ENCODE measurements around the gene SLC1A7.

The SLC1A7 gene

DNA sequence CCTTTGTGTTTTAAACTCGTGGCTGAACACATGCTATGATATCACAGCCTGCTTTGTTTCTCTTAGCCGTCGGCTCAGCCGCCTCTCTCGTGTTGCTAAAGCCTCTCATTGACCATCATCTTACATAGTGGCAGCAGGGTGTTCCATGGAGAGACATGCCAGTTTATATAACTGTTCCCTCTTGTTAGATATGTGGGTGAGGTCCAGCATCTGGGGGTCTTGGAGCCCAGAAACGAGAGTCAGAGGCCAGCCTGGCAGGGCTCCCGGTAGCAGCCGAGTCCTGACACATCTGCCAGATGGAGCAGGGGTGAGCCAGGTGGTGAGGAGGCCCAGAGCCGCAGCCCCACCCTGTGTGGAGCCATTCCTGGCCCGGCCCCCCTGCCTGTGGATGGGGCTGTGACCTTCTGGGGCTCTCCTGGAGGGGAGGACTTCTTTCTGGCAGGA, 68.5 kb downstream of the SLC1A7 start:
- H3K4me3 ChIP-seq (ENCODE audit: low read depth, low read length), result no peak overlapping the region
- no peaks in the 10 kb centered on the region for H3K27me3 ChIP-seq (ENCODE audit: control insufficient read depth, insufficient read depth, low read length)
- H3K36me3 ChIP-seq (ENCODE audit: control insufficient read depth, insufficient read depth, low read length), result no peaks in the 10 kb centered on the region
- H3K9me3 ChIP-seq (ENCODE audit: control insufficient read depth, insufficient read depth, low read length), result no peaks in the 10 kb centered on the region
- no peaks in the 10 kb centered on the region for H3K4me1 ChIP-seq (ENCODE audit: control insufficient read depth, insufficient read depth, low read length)
- H3K9ac ChIP-seq (ENCODE audit: low read depth, low read length), result no peak overlapping the region

DNA sequence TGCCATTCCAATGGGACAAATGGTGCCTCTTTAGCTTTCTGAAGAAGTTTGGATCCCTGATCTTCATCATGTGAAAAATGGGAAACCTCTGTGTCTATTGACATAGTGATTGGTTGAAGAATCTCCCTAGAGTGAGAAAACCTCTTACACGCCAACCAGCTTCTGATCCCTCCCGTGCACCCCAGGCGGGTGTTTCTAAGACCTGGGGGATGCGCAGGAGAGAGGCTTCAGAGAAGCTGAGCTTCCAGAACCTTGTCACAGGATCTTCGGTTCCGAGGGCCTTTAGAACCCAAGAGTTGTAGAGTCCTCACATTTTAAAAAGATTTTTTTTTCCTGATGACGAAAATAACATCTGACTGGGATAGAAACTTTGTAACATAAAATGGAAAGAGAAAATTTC, 69.2 kb downstream of the SLC1A7 start:
- no peaks in the 10 kb centered on the region for H3K27me3 ChIP-seq (ENCODE audit: control insufficient read depth, insufficient read depth, low read length)
- no peaks in the 10 kb centered on the region for H3K9me3 ChIP-seq (ENCODE audit: control insufficient read depth, insufficient read depth, low read length)
- H3K36me3 ChIP-seq (ENCODE audit: control insufficient read depth, insufficient read depth, low read length), result no peaks in the 10 kb centered on the region
- no peaks in the 10 kb centered on the region for H3K4me1 ChIP-seq (ENCODE audit: control insufficient read depth, insufficient read depth, low read length)
- H3K4me3 ChIP-seq (ENCODE audit: low read depth, low read length), result no peak overlapping the region
- H3K9ac ChIP-seq (ENCODE audit: low read depth, low read length), result no peak overlapping the region

DNA sequence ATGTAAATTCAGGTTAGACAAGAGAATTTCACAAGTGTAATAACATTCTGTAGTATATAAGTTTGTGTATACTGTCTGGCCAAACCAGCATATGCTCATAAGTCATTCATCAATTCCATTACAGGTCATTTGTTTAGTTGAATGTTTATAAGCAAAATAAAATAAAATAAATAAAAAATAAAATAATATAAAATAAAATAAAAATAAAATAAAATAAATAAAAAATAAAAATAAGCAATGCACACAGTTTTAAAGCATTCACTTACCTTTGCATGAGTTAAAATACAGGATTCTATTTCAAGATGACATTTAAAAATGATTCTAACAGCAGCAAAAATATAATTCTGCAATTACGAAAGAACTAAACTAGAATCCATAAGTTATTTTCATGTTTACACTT, 70.5 kb downstream of the SLC1A7 start:
- Histone ChIP-seq H3K9me3 (ENCODE audit: control insufficient read depth, insufficient read depth, low read length) (no peaks in the 10 kb centered on the region), H3K36me3 (ENCODE audit: control insufficient read depth, insufficient read depth, low read length) (no peaks in the 10 kb centered on the region), H3K27me3 (ENCODE audit: control insufficient read depth, insufficient read depth, low read length) (no peaks in the 10 kb centered on the region), H3K9ac (ENCODE audit: low read depth, low read length) (no peak overlapping the region), H3K4me3 (ENCODE audit: low read depth, low read length) (no peak overlapping the region), H3K4me1 (ENCODE audit: control insufficient read depth, insufficient read depth, low read length) (no peaks in the 10 kb centered on the region)

DNA sequence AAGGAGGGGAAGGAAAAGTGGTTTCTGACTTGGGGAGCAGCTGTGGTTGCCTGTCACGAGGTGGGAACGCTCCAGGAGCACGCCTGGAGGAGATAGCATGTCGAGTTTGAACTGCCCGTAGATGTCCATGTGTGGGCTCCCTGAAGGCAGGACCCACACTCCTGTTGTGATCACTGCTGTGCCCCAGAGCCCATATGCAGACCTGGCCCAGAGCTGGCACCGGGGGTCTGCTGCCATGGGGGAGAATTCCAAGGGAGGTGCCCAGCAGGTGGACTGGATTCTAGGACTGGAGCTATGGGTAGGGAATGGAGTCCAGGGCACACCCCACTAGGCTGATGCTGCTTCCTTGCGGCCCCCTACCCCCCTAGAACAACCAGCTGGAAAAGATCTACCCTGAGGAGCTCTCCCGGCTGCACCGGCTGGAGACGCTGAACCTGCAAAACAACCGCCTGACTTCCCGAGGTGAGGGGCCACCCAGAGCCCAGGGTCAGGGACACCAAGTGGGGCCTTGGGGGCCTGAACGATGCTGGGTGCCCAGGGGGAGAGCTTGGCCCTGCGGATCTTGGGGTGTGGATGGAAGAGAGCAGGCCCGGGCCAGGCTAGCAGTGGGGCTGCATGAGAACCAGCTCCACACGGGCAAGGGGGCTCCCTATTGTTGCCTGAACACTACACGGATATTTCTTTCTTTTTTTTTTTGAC, 71.1 kb downstream of the SLC1A7 start:
- Histone ChIP-seq H3K9me3 (ENCODE audit: control insufficient read depth, insufficient read depth, low read length) (no peaks in the 10 kb centered on the region), H3K36me3 (ENCODE audit: control insufficient read depth, insufficient read depth, low read length) (no peaks in the 10 kb centered on the region), H3K4me3 (ENCODE audit: low read depth, low read length) (no peak overlapping the region), H3K4me1 (ENCODE audit: control insufficient read depth, insufficient read depth, low read length) (no peaks in the 10 kb centered on the region), H3K9ac (ENCODE audit: low read depth, low read length) (no peak overlapping the region), H3K27me3 (ENCODE audit: control insufficient read depth, insufficient read depth, low read length) (no peaks in the 10 kb centered on the region)

DNA sequence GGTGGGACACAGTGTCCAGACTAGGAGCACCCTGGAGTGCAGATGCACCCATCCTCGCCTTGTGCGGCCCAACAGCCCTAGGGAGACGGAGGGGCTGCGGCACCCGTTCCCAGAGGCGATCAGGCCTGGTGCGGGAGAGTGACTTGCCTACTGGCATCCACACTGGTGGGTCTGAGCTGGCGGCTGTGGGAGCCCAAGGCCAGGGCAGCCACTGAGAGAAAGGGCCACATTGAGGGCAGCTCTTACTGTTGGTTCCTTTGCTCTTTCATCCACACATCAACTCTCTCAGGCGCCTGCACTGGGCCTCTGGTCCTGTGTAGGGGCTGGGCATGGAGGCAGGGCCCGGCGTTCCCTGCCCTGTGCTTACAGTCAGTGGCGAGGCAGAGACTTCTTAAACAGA, 71.8 kb downstream of the SLC1A7 start:
- Histone ChIP-seq H3K9ac (ENCODE audit: low read depth, low read length) (no peak overlapping the region), H3K4me1 (ENCODE audit: control insufficient read depth, insufficient read depth, low read length) (no peaks in the 10 kb centered on the region), H3K4me3 (ENCODE audit: low read depth, low read length) (no peak overlapping the region), H3K9me3 (ENCODE audit: control insufficient read depth, insufficient read depth, low read length) (no peaks in the 10 kb centered on the region), H3K36me3 (ENCODE audit: control insufficient read depth, insufficient read depth, low read length) (no peaks in the 10 kb centered on the region), H3K27me3 (ENCODE audit: control insufficient read depth, insufficient read depth, low read length) (no peaks in the 10 kb centered on the region)

DNA sequence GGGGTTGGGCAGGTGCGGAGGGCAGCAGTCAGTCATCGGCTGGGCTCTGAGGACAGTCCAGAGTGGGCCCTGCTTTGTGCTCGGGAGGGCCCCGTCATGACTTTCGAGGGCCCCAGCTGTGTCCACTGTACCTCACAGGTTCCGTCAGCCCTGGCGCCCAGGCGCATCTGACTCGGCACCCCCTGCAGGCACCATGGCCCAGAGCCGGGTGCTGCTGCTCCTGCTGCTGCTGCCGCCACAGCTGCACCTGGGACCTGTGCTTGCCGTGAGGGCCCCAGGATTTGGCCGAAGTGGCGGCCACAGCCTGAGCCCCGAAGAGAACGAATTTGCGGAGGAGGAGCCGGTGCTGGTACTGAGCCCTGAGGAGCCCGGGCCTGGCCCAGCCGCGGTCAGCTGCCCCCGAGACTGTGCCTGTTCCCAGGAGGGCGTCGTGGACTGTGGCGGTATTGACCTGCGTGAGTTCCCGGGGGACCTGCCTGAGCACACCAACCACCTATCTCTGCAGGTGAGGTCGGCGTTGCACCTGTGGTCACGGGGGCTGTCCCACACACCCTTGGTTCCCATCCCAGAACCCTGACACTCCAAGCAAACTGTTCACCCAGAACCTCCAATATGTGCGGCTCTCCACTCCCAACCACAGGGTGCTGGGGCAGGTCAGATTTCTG, 72.6 kb downstream of the SLC1A7 start:
- Histone ChIP-seq H3K4me3 (ENCODE audit: low read depth, low read length) (no peak overlapping the region), H3K36me3 (ENCODE audit: control insufficient read depth, insufficient read depth, low read length) (no peaks in the 10 kb centered on the region)

DNA sequence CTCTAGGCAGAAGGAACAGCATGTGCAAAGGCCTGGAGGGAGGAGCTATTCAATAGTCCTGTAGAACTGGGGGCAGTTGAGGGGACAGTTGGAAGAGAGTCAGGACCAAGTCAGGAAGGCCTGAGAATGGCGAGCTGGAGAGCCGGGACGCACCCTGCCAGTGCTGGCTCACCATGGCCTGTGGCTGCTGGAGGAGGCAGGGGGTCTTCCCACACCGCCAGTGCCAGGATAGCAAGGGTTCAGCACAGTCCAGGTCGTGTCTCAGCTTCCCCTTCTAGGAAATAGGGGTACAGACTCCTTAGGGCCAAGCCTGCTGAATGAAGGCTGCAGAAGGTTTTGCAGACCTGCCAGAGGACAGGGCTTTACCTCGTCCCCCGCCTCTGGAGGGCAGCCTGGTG, 73.2 kb downstream of the SLC1A7 start:
- no peak overlapping the region for H3K4me3 ChIP-seq (ENCODE audit: low read depth, low read length)
- no peaks in the 10 kb centered on the region for H3K36me3 ChIP-seq (ENCODE audit: control insufficient read depth, insufficient read depth, low read length)
- peaks cover 6% of the 10 kb centered on the region for H3K27me3 ChIP-seq (ENCODE audit: control insufficient read depth, insufficient read depth, low read length)
- no peak overlapping the region for H3K9ac ChIP-seq (ENCODE audit: low read depth, low read length)
- H3K9me3 ChIP-seq (ENCODE audit: control insufficient read depth, insufficient read depth, low read length), result no peaks in the 10 kb centered on the region
- H3K4me1 ChIP-seq (ENCODE audit: control insufficient read depth, insufficient read depth, low read length), result no peaks in the 10 kb centered on the region

More for the DNA sequence above, 72.6 kb downstream of the SLC1A7 start:
- H3K9ac ChIP-seq (ENCODE audit: low read depth, low read length), result no peak overlapping the region
- H3K27me3 ChIP-seq (ENCODE audit: control insufficient read depth, insufficient read depth, low read length), result peaks cover under 1% of the 10 kb centered on the region
- H3K4me1 ChIP-seq (ENCODE audit: control insufficient read depth, insufficient read depth, low read length), result no peaks in the 10 kb centered on the region
- no peaks in the 10 kb centered on the region for H3K9me3 ChIP-seq (ENCODE audit: control insufficient read depth, insufficient read depth, low read length)

DNA sequence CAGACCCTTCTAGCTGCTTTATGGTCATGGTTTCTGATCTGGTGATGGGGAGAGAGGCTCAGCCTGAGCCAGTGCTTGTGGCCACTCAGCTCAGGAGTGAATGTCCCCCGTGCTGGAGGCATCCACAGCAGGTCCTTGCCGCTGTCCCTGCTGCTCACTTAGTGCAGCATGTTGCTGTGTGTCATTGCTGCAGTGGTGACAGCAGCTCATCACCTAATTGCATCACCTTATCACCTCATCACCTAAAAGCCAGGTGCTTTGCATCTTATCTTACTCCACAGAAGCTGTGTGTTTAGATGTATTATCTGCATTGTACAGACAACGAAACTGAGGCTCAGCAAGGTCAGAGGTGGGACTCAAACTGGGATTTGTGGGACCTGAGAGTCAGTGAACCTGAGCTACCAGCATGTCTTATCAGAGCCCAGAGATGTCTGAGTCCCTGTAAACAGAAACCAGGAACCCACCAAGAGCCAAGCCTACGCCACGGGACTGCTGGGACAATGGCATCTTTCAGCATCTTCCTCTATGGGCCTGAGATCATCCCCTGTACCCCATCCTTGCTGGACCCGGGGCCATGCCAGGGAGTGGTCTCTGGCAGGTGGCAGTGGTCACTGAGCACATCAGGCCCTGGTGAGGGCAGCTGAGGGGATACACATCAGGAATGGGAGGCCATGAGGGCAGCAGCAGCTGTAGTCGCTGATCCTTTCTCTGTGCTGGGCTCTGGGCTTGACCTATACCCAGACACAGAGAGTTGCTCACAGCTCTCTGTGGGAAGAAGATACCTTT, 73.9 kb downstream of the SLC1A7 start:
- H3K9me3 ChIP-seq (ENCODE audit: control insufficient read depth, insufficient read depth, low read length), result no peaks in the 10 kb centered on the region
- H3K27me3 ChIP-seq (ENCODE audit: control insufficient read depth, insufficient read depth, low read length), result peaks cover 14% of the 10 kb centered on the region
- H3K9ac ChIP-seq (ENCODE audit: low read depth, low read length), result no peak overlapping the region
- H3K4me1 ChIP-seq (ENCODE audit: control insufficient read depth, insufficient read depth, low read length), result no peaks in the 10 kb centered on the region
- H3K36me3 ChIP-seq (ENCODE audit: control insufficient read depth, insufficient read depth, low read length), result no peaks in the 10 kb centered on the region
- no peak overlapping the region for H3K4me3 ChIP-seq (ENCODE audit: low read depth, low read length)

DNA sequence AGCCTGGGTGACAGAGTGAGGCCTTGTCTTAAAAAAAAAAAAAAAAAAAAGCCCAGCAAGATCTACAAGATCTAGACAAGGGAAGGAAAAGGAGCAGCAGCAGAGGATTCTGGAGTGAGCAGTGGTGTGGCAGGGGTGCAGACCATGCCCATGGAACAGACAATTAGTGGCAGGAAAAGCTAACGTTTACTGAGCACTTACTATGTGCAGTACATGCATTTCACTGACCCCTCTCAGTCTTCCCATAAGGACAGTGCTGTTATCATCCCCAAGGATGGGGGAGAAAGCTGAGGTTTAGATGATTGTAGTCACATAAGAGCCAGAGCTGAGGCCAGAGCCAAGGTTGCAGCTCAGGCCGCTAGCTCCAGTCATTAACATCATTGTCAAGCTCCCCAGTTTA, 74.6 kb downstream of the SLC1A7 start:
- Histone ChIP-seq H3K9ac (ENCODE audit: low read depth, low read length) (no peak overlapping the region), H3K4me3 (ENCODE audit: low read depth, low read length) (no peak overlapping the region), H3K4me1 (ENCODE audit: control insufficient read depth, insufficient read depth, low read length) (no peaks in the 10 kb centered on the region), H3K9me3 (ENCODE audit: control insufficient read depth, insufficient read depth, low read length) (no peaks in the 10 kb centered on the region), H3K36me3 (ENCODE audit: control insufficient read depth, insufficient read depth, low read length) (no peaks in the 10 kb centered on the region), H3K27me3 (ENCODE audit: control insufficient read depth, insufficient read depth, low read length) (peaks cover 20% of the 10 kb centered on the region)

DNA sequence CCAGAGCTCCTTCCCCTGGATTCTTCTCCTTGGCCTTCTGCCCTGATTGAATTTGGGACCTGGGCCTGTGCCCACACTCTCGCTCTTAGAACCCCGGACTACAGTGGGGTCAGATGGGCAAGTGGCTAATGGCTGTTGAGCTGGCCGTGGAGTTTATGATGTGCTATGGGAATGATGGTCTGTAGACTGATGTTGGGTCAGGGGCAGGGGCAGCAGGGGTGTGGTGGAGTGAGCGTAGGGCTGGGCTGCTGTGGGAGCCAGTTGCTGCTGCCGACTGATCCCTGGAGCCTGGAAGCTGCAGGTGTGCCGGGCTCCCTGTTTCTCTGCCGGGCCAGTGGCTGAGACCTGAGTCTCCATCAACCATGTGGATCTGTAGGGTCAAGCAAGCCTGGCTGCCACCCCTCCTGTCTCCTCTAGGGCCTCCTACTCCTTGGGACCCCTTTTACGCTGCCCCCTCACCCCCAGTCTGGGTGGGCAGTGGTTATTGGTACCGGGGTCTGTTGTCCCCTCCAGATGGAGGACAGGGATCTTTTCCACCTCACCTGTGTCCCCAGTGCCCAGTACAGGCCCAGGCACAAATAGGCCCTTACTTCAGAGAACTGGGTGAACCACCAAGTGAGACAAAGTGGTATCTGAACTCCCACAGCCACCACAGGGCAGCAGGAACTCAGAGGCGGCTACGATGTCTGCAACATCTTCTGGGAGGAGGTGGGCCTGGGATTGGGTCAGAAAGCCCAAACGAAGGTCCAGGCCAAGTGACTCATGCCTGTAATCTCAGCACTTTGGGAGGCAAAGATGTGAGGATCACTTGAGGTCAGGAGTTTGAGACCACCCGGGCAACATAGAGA, 75.3 kb downstream of the SLC1A7 start:
- Histone ChIP-seq H3K9ac (ENCODE audit: low read depth, low read length) (no peak overlapping the region), H3K36me3 (ENCODE audit: control insufficient read depth, insufficient read depth, low read length) (no peaks in the 10 kb centered on the region), H3K9me3 (ENCODE audit: control insufficient read depth, insufficient read depth, low read length) (no peaks in the 10 kb centered on the region), H3K4me3 (ENCODE audit: low read depth, low read length) (no peak overlapping the region), H3K27me3 (ENCODE audit: control insufficient read depth, insufficient read depth, low read length) (peaks cover 24% of the 10 kb centered on the region), H3K4me1 (ENCODE audit: control insufficient read depth, insufficient read depth, low read length) (no peaks in the 10 kb centered on the region)

DNA sequence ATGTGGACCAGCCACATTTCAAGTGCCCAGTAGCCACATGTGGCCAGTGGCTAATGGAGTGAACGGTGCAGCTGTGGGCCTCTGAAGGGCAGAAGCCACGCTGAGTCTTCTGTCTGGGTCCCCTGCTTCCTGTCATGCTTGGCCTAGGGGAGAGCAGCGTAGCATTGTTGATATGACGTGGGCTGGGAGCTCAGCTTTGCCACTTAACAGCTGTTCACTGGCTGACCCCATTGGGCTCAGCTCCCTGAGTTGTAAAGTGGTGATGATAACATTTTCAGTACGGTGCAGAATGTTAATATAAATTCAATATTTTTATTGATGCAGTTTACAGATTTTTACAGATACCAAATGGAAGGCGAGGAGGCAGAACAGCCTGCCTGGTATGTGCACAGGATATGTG, 76.0 kb downstream of the SLC1A7 start:
- H3K9ac ChIP-seq (ENCODE audit: low read depth, low read length), result no peak overlapping the region
- no peak overlapping the region for H3K4me3 ChIP-seq (ENCODE audit: low read depth, low read length)
- H3K36me3 ChIP-seq (ENCODE audit: control insufficient read depth, insufficient read depth, low read length), result no peaks in the 10 kb centered on the region
- no peaks in the 10 kb centered on the region for H3K9me3 ChIP-seq (ENCODE audit: control insufficient read depth, insufficient read depth, low read length)
- no peaks in the 10 kb centered on the region for H3K4me1 ChIP-seq (ENCODE audit: control insufficient read depth, insufficient read depth, low read length)
- peaks cover 27% of the 10 kb centered on the region for H3K27me3 ChIP-seq (ENCODE audit: control insufficient read depth, insufficient read depth, low read length)

All from iPS-15b (cell line).